GM19240 (cell line): ENCODE data around the gene DAB2IP.
"Not testable (repeated sequence)": the region's sequence is repeated elsewhere in the genome, so short reads cannot be mapped to it uniquely, and the experiment has no call there.

Experiments used
- DNase-seq: peaks from one replicate; pipeline ENCODE4 v3.0.0; 2011; ENCODE audit warnings: low spot score; ENCODE audit not compliant: insufficient read length

Gene DAB2IP

DNA sequence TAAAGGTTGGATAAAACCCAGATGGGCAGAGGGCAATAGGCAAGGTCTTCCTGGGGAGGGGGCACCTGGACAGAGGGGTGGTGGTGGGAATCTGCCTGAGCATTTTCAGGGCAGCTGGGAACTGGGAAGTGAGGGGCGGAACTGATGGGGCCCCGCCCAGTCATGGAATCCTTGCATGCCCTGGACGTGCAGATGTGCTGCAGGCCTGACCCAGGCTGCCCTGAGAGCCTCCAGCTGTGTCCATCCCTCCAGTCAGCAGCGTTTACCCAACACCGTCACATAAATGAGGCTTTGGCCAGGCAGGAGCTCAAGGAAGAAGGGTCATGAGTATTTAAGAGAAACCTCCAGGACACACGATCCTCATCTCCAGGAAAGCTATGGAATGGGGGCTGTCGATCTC lies 70.3 kb downstream of the DAB2IP start:
- no peak for DNase-seq

- DNase-seq = no peak
Measured at GRCh38 chr9:121725008-121725775, 73.8 kb downstream of the DAB2IP start.

GRCh38 chr9:121727295-121728020 lies 76.0 kb downstream of the DAB2IP start:
- no peak for DNase-seq

DNA sequence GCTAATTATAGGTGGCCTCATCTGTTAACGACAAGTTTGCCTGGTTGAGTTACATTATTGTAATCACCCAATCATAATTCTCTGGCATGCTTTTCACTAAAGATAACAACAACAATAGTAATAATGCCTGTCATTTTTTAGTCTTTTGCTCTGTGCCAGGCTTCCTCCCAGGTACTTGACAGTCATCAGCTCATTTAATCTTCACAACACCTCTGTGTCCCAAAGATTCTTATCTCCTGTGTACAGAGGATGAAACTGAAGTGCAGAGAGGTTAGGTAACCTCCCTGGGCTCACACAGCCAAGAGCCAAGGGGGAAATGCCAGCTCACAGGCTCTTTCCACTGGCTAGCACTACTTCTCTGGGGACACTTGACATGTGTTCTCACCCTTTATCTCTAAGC lies 77.5 kb downstream of the DAB2IP start:
- no peak for DNase-seq

- no peak for DNase-seq
Measured at GRCh38 chr9:121729769-121730562, 78.5 kb downstream of the DAB2IP start.

- DNase-seq = no peak
Measured at GRCh38 chr9:121731090-121731489, 79.7 kb downstream of the DAB2IP start.

GRCh38 chr9:121731919-121732318 lies 80.5 kb downstream of the DAB2IP start:
- DNase-seq = no peak

GRCh38 chr9:121732389-121732788 lies 81.0 kb downstream of the DAB2IP start:
- no peak for DNase-seq

- DNase-seq = no peak
Measured at GRCh38 chr9:121732886-121733285, 81.5 kb downstream of the DAB2IP start.

DNA sequence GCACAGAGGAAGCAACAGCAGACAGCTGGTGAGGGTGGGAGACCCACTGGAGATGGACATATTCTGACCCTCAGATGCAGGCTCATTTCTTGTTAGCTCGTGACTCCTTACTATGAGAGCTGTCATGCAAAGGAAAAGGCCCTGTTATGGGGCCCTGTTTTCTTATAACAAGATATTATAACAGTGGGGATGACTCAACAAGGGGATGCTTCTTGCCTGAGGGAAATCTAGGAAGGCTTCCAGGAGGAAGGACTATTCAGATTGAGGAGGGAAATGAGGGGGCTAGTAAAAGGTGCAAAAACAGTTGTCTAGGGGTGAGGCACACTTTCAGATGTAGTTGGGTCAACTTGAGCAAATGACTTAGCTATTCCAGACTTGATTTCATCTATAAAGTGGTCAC lies 83.0 kb downstream of the DAB2IP start:
- no peak for DNase-seq

DNA sequence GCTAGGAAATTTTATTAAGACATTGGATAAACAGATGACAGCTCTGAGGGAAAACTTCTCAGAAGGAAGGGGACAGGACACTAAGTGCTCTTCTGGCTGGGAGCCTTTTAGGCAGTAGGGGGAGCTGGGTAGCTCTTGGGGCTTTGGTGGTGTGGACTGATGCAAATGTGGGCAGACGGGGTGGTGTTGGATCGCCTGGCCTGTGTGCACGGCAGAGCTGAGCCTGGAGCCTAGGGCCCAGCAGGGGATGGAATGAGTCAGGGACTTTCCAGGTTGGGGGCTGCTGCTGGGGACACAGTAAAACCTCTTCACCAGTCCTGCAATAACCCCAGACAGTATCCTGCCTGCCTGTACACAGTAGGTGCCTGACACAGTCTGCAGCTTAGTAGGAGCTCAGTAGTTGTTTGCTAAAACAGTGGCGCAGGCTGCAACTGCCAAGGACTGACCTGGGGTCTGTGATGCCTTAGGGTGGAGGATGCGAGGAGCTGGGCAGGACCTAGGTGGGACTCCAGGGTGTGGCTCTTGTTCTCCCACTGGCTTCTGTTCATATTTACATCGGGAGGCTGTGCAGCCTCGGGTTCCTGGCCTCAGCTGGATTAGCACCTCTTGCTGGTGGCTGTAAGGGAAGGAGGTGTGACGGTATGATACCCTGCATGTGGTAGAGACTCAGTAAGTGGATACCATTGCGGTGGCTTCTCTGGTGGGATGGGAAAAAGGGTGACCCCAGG lies 83.8 kb downstream of the DAB2IP start:
- no peak for DNase-seq

DNA sequence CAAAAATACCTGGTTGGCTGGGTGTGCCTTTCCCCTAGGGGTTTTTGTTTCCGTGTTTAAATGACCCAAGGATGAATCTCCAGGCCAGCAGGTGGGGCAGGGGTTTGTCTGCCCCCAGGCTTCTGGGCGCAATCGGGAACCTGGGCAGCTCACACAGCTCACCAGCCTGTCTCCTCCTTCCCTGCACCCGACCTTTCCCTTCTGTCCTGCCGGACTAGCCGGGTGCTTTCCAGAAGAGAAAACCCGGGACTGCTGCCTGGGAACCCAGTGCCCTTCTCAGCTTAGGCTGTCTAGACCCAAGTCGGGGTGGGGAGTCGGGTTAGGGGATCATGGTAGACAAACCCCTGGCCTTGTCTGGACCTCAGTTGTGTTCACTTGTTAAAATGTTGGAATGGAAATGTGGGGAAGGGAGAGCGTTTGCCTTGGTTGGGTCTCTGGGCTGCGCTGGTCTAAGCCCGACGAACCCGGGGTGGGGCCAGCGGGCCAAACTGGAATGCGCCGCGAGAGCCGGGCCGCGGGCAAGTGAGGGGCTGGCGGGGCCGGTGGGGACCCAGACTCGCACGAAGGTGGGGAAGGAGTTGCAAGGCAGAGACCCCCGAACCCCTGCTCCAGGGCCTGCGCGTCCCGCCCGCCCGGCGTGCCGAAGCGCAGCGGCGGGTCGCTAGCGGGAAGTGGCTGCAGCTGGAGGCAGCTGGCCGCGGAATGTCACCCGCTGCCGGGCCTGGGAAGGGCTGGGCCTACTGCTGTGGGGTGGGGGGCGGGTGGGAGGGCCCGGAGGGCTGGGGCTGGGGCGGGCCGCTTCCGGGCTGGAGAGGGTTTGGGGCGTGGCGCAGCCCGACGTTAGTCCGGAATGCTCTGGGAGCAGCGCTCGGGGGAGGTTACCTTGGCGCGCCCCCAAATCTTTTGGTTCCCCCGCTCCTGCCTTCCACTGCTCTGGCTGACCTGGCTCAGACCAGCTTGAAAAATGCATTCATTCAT lies 84.6 kb downstream of the DAB2IP start:
- no peak for DNase-seq

- no peak for DNase-seq
Measured at GRCh38 chr9:121736934-121737462, 85.6 kb downstream of the DAB2IP start.

- no peak for DNase-seq
Measured at GRCh38 chr9:121737481-121737931, 86.1 kb downstream of the DAB2IP start.

- DNase-seq = no peak
Measured at GRCh38 chr9:121738411-121738810, 87.0 kb downstream of the DAB2IP start.

GRCh38 chr9:121738968-121739367 lies 87.5 kb downstream of the DAB2IP start:
- DNase-seq = no peak

- DNase-seq = no peak
Measured at GRCh38 chr9:121739971-121740370, 88.5 kb downstream of the DAB2IP start.

DNA sequence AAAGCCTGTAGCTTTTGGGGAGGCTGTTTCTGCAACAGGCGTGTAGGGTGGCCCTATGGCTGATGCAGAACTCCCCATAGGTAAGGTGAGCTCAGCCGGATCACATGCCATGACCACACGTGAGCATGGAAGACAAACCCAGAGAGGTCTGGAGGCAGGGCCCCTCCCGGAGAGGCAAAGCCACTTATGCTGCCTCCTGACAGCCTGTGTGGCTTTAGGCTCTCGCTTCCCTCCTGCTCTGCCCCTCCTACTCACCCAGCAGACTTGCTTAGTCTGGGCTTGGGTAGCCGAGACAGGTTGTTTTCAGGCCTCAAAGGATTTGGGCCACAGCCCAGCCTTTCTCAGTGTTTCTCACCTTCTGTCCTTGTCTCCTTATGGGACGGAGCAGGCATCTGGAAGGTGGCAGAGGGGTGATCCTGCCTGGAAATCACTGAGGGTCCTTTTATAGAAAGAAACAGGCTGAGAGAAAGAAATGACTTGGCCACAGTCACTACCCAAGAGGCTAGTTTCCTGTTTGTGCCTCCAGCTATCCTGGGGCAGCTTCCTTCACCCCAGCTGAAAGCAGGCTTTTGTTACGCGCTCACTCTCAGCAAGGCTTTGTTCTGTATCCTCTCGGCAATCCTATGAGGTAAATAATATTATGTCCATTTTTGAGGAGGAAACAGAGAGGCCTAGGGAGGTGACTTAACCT lies 89.9 kb downstream of the DAB2IP start:
- no peak for DNase-seq

DNA sequence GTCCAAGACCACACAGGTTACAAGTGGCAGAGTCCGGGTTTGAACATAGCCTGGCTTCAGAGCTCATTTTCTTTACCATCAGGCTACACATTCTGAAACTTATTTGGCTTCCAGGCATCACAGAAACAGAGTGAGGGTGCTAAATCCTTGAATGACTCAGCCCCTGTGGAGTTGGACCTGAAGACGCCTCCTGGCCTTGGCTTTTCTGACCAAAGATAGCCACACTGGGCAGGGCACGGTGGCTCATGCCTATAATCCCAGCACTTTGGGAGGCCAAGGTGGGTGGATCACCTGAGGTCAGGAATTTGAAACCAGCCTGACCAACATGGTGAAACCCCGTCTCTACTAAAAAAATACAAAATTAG lies 90.5 kb downstream of the DAB2IP start:
- not testable (repeated sequence) for DNase-seq
